HepG2 (cell line): Measurements from ENCODE around the gene CDC37. TPM values are rescaled to one million over a fixed set of nuclear protein-coding genes. Genes with fewer than 3 reads are reported as not detected.

ENCODE experiments used
- ATF7 ChIP-seq, 2 experiments: fragments of 450-650 bp in 1 of 2; sonication (generic) in 1 of 2; formaldehyde crosslinking in 1 of 2; IDR thresholded peaks; 2 replicates each; pipeline versions ENCODE4 v1.4.0 to v1.6.1; 2016 to 2020; ENCODE audit warnings: antibody characterized with exemption in 1 of 2, mild to moderate bottlenecking in 1 of 2, missing genetic modification reagents in 1 of 2
- EED ChIP-seq: sonication (generic); formaldehyde crosslinking; IDR thresholded peaks from 2 replicates; pipeline ENCODE4 v1.5.0; 2020; ENCODE audit warnings: mild to moderate bottlenecking, missing genetic modification reagents
- GLMP ChIP-seq: sonication (generic); formaldehyde crosslinking; IDR thresholded peaks from 2 replicates; pipeline ENCODE4 v1.9.0; 2021; ENCODE audit warnings: missing genetic modification reagents, mild to moderate bottlenecking, borderline replicate concordance
- ISL2 ChIP-seq: sonication (generic); formaldehyde crosslinking; IDR thresholded peaks from 2 replicates; pipeline ENCODE4 v1.5.0; 2020; ENCODE audit warnings: missing genetic modification reagents
- KAT2B ChIP-seq: fragments of 150-350 bp; IDR thresholded peaks from 2 replicates; pipeline ENCODE4 v1.6.1; 2014; ENCODE audit warnings: low read depth, low read length, borderline replicate concordance
- KDM2A ChIP-seq: sonication (generic); formaldehyde crosslinking; IDR thresholded peaks from 2 replicates; pipeline ENCODE4 v1.4.0; 2020; ENCODE audit warnings: low read depth, missing genetic modification reagents, borderline replicate concordance
- MAX ChIP-seq: IDR thresholded peaks from 2 replicates; pipeline ENCODE4 v1.6.1; 2012; ENCODE audit warnings: inconsistent platforms
- NCOR1 ChIP-seq: fragments of 200-600 bp; sonication (generic); IDR thresholded peaks from 2 replicates; pipeline ENCODE4 v1.7.0; 2017; ENCODE audit warnings: antibody characterized with exemption, low read length, borderline replicate concordance
- NFKBIZ ChIP-seq: IDR thresholded peaks from 2 replicates; pipeline ENCODE4 v1.6.1; 2018; ENCODE audit warnings: missing genetic modification reagents, missing compliant biosample characterization
- SATB2 ChIP-seq: sonication (generic); formaldehyde crosslinking; IDR thresholded peaks from 2 replicates; pipeline ENCODE4 v1.5.0; 2020; ENCODE audit warnings: missing genetic modification reagents
- SMARCE1 ChIP-seq: fragments of 450-650 bp; IDR thresholded peaks from 2 replicates; pipeline ENCODE4 v1.6.1; 2017; ENCODE audit warnings: borderline replicate concordance
- ZFX ChIP-seq: sonication (generic); formaldehyde crosslinking; IDR thresholded peaks from 2 replicates; pipeline ENCODE4 v1.4.0; 2020; ENCODE audit warnings: mild to moderate bottlenecking, low read depth, missing genetic modification reagents, moderate library complexity
- ZNF225 ChIP-seq: sonication (generic); formaldehyde crosslinking; IDR thresholded peaks from 2 replicates; pipeline ENCODE4 v1.4.0; 2020; ENCODE audit warnings: mild to moderate bottlenecking, missing genetic modification reagents
- ZNF362 ChIP-seq: sonication (generic); formaldehyde crosslinking; IDR thresholded peaks from 2 replicates; pipeline ENCODE4 v1.4.0; 2020; ENCODE audit warnings: missing genetic modification reagents, mild to moderate bottlenecking, borderline replicate concordance
- ZNF367 ChIP-seq: sonication (generic); formaldehyde crosslinking; IDR thresholded peaks from 2 replicates; pipeline ENCODE4 v1.4.0; 2020; ENCODE audit warnings: missing genetic modification reagents, borderline replicate concordance
- ZNF44 ChIP-seq: sonication (generic); formaldehyde crosslinking; IDR thresholded peaks from 2 replicates; pipeline ENCODE4 v1.5.1; 2020; ENCODE audit warnings: mild to moderate bottlenecking, missing genetic modification reagents
- ZNF552 ChIP-seq: sonication (generic); formaldehyde crosslinking; IDR thresholded peaks from 2 replicates; pipeline ENCODE4 v1.9.0; 2022; ENCODE audit warnings: missing genetic modification reagents, mild to moderate bottlenecking, borderline replicate concordance
- ZNF570 ChIP-seq: sonication (generic); formaldehyde crosslinking; IDR thresholded peaks from 2 replicates; pipeline ENCODE4 v1.4.0; 2020; ENCODE audit warnings: mild to moderate bottlenecking, missing genetic modification reagents, borderline replicate concordance
- ZNF629 ChIP-seq: sonication (generic); formaldehyde crosslinking; conservative IDR thresholded peaks from 2 replicates; pipeline ENCODE4 v1.5.0; 2020; ENCODE audit warnings: missing genetic modification reagents
- polyA plus RNA-seq, 8 experiments: library from polyadenylated mRNA; depleted of rRNA in 3 of 8; stranded (reverse) in 7 of 8; unstranded in 1 of 8; fragments of >200 nt; fragmentation: Illumina TruSeq in 4 of 8; extraction: Trizol in 4 of 8; gene quantifications; 2 replicates each; pipeline versions ENCODE4 v1.2.1 to v1.2.3, GENCODE V29; 2011 to 2016; ENCODE audit warnings: low read depth in 4 of 8, missing spikeins in 1 of 8, mixed read lengths in 1 of 8; ENCODE audit not compliant: insufficient read depth in 1 of 8
- total RNA-seq, 5 experiments: library from RNA; depleted of rRNA; stranded (reverse); fragments of >200 nt; fragmentation: Illumina TruSeq; extraction: Trizol; gene quantifications; 2 replicates each; pipeline ENCODE4 v1.2.3, GENCODE V29; 2016; ENCODE audit warnings: low read depth in 1 of 5
- TF ChIP-seq, protein P1 (sequence below), 2 experiments: sonication (generic) in 1 of 2; formaldehyde crosslinking in 1 of 2; IDR thresholded peaks; 2 replicates each; pipeline versions ENCODE4 v1.4.0 to v1.6.1; 2018 to 2020; ENCODE audit warnings: missing genetic modification reagents in 2 of 2, borderline replicate concordance in 1 of 2, low read depth in 1 of 2, mild to moderate bottlenecking in 1 of 2, missing biosample characterization in 1 of 2
- TF ChIP-seq, protein P2 (sequence below): IDR thresholded peaks from 2 replicates; pipeline ENCODE4 v1.6.1; 2016; ENCODE audit warnings: low read depth, borderline replicate concordance
- TF ChIP-seq, protein P3 (sequence below): sonication (generic); formaldehyde crosslinking; IDR thresholded peaks from 2 replicates; pipeline ENCODE4 v1.9.0; 2022; ENCODE audit warnings: missing genetic modification reagents, mild to moderate bottlenecking, borderline replicate concordance
- TF ChIP-seq, protein P4 (sequence below): sonication (generic); formaldehyde crosslinking; IDR thresholded peaks from 2 replicates; pipeline ENCODE4 v1.5.0; 2020; ENCODE audit warnings: mild to moderate bottlenecking, low read depth, missing genetic modification reagents, borderline replicate concordance

Gene CDC37
- total and polyA plus RNA-seq, 2 of the 13 experiments (the other 11 are each of a cell fraction or from before 2014, with no cell fraction given) = 158 to 177 TPM

DNA sequence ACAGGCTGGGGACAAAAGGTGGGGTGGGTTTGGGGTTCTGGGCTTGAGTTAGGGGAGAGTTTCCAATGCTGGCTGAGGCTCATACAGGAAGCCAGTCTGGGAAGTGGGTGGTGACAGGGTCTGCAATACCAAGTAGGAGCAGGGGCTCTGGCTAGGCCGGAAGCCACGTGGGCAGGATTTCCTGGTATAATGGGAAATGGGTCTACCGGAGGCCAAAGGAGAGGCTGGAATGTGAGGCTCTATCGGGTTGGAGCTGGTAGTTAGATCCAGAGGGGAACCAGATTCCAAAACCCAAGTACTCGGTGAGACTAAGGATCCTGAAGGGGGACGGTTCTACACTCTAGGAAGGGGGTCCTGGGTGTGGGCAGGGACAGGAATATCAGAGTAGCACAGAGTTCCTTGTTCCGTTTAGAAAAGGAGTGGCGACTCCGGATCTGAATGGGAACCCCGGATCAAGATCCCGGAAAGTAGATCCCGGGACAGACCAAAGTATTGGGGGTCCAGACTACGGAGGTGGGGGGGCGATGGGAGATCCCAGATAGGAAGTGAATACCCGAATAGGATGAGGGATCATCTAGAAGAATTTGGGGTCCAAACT lies 802 bp downstream of the CDC37 start (continued):
- TF ChIP-seq, protein P1, sequence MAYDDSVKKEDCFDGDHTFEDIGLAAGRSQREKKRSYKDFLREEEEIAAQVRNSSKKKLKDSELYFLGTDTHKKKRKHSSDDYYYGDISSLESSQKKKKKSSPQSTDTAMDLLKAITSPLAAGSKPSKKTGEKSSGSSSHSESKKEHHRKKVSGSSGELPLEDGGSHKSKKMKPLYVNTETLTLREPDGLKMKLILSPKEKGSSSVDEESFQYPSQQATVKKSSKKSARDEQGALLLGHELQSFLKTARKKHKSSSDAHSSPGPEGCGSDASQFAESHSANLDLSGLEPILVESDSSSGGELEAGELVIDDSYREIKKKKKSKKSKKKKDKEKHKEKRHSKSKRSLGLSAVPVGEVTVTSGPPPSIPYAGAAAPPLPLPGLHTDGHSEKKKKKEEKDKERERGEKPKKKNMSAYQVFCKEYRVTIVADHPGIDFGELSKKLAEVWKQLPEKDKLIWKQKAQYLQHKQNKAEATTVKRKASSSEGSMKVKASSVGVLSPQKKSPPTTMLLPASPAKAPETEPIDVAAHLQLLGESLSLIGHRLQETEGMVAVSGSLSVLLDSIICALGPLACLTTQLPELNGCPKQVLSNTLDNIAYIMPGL (CRISPR knock-in tag; IDR thresholded peaks at IDR 0.05; ENCODE audit: borderline replicate concordance in 1 of 2, low read depth in 1 of 2) = no peak
- TF ChIP-seq KAT2B (no peak), ZNF629 (CRISPR knock-in tag) (peak; percentile 71), ATF7 (IDR thresholded peaks at IDR 0.05) (no peak), ATF7 (CRISPR knock-in tag; IDR thresholded peaks at IDR 0.05) (no peak), ZNF367 (no peak), GLMP (CRISPR knock-in tag) (no peak), ISL2 (CRISPR knock-in tag) (no peak), ZNF44 (CRISPR knock-in tag) (no peak), ZNF225 (CRISPR knock-in tag) (no peak), ZFX (CRISPR knock-in tag) (0 out of 2 replicates have a peak, but pooled peaks have one; percentile 20), NFKBIZ (CRISPR knock-in tag) (no peak), SATB2 (CRISPR knock-in tag) (no peak), SMARCE1 (no peak), MAX (peak; percentile 74), ZNF362 (CRISPR knock-in tag) (no peak), EED (CRISPR knock-in tag) (no peak), ZNF570 (CRISPR knock-in tag) (no peak), ZNF552 (no peak), NCOR1 (no peak), KDM2A (CRISPR knock-in tag) (0 out of 2 replicates have a peak, but pooled peaks have one; percentile 35)
- TF ChIP-seq, protein P2, sequence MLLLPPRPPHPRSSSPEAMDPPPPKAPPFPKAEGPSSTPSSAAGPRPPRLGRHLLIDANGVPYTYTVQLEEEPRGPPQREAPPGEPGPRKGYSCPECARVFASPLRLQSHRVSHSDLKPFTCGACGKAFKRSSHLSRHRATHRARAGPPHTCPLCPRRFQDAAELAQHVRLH (CRISPR knock-in tag) = 0 out of 2 replicates have a peak, but pooled peaks have one; percentile 27
- TF ChIP-seq, protein P3, sequence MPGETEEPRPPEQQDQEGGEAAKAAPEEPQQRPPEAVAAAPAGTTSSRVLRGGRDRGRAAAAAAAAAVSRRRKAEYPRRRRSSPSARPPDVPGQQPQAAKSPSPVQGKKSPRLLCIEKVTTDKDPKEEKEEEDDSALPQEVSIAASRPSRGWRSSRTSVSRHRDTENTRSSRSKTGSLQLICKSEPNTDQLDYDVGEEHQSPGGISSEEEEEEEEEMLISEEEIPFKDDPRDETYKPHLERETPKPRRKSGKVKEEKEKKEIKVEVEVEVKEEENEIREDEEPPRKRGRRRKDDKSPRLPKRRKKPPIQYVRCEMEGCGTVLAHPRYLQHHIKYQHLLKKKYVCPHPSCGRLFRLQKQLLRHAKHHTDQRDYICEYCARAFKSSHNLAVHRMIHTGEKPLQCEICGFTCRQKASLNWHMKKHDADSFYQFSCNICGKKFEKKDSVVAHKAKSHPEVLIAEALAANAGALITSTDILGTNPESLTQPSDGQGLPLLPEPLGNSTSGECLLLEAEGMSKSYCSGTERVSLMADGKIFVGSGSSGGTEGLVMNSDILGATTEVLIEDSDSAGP (CRISPR knock-in tag) = no peak
- TF ChIP-seq, protein P4, sequence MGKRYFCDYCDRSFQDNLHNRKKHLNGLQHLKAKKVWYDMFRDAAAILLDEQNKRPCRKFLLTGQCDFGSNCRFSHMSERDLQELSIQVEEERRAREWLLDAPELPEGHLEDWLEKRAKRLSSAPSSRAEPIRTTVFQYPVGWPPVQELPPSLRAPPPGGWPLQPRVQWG (CRISPR knock-in tag) = no peak
